AG08395 (cell line): Measurements from ENCODE around the gene ADPRH.
A peak's percentile ranks its signal among the peaks of the same experiment; 100 is the strongest.
"Not testable (repeated sequence)": the region's sequence is repeated elsewhere in the genome, so short reads cannot be mapped to it uniquely, and the experiment has no call there.

Experiments
- DNase-seq: peaks from one replicate; pipeline ENCODE4 v3.0.0; 2012; ENCODE audit warnings: mixed read lengths, low spot score

Gene ADPRH

DNA sequence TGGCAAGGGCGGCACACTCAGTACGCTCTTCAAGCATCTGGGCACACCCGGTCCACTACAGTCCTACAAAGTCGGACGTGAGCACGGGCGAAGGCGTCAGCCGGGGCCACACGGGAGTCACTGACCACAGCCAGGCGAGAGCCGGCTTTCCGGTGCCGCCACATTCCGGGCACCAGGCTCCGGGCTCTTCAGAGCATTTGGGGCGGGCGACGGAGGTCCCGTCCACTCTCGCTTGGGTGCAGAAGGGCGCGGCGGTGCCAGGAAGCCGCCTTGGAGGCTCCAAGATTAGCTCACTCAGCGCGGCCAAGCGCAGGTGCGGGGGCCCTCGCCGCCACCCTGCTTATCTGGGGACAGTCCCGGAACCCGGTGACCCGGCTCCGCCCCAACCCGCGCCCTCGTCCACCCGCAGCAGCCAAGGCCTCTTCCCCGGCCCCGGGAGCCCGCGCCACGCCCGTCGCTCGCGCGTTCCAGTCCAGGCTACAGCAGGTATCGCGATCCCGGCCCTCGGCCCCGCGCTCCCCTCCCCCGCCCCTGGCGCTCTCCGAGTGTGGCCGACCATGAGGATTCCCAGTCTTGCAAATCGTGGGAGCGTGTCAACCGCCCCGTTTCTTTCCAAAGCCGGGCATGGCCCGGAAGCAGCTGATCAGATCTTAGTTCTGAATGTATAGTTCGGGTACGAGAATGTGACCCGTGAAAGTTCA, at the start of gene ADPRH:
ADPRH (plus strand) TSS at position 127 of the 701 bp plus-strand sequence. CDS start 2,678 bp downstream, outside the sequence.
- peak; percentile 77 for DNase-seq

DNA sequence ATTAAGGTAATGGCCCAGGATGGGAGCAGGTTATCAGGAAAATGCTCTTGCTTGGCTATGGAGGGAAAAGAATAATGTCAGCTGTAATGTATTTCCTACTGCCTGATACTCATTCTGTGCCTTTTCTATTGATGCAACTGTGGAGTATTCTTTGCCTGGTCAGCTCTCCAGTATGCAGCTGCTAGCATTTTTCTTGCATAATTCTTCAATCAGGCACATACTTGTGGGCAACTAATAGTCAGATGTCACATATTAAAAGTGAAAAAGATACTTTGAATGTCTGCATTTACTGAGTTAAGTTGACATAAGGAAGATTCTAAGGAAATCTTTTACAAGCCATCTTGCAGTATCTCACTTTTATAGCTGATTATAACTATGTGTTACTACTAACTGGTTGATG, 49.4 kb upstream of the ADPRH start:
- peak; percentile 74 for DNase-seq

DNA sequence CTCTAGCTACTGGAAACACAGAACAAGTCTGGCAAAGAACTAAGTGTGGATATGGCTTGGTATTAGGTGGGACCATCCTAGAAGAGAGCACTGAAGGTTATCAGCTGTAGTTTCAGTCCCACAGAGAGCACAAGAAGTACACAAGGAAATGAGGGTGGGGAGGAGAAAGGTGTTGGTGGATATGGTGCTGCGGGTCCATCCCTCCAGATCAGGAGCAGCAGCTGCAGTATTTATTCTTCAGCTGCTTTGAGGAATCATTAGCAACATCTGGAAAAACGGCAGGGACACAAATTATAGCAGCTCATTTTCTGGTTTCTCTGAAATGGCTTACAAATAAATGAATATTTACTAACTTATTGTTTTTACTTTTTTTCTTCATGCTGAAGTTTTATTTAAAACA, 48.8 kb upstream of the ADPRH start:
- DNase-seq, result no peak

GRCh38 chr3:119531151-119531550, 48.1 kb upstream of the ADPRH start:
- no peak for DNase-seq

- no peak for DNase-seq
These were observed 45.0 kb upstream of the ADPRH start for GRCh38 chr3:119534296-119534695.

- DNase-seq, result no peak
These were observed 42.5 kb upstream of the ADPRH start for GRCh38 chr3:119536757-119537156.

DNA sequence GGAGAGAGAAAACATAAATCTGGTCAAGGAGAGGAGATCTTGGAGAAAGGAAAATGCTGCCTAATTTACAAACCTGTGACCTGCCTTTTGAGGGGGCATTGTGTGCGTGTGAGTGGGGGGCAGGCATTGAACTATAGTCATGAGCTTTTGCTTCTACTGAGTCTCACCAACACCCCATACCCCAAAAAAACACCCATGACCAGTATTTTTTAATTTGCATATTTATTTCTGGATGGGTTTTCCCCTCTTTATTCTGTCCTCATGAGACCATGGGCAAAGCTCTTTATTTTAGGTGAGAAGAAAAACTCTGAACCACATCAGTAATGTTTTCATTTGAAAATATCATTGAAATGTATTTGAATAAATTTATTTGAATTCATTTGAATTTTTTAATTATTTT, 40.5 kb upstream of the ADPRH start:
- no peak for DNase-seq

- DNase-seq, result no peak
These were observed 37.7 kb upstream of the ADPRH start for GRCh38 chr3:119541547-119541946.

DNA sequence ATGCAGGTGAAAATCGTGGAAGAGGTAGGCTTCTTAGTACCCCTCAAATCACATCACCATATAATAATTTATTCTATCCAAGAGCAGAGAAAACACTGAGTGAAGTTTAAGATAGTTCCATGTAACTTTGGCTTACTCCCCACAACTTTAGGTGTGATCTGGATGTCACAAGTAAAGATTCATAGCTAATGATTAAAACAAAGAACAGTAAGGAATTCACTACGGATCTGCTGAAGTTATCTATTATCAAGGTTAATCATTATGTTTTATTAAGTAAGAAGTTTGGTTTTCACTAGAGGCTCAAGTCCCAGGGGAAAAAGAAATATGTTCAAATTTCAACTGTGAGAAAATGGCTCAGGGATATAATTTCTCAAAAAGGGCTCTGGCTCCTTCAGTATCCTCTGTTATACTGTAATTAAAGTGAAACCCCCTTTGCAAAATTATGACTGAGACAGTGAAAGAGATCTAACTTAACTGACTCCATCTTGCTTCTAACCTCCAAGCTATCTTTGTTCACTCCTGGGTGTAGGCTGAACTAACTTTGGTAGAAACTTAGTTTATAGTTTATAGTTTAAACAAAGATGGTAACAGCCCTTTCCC, 37.0 kb upstream of the ADPRH start:
- DNase-seq, result no peak

- DNase-seq, result no peak
These were observed 36.1 kb upstream of the ADPRH start for GRCh38 chr3:119543147-119543546.

GRCh38 chr3:119547227-119547626, 32.1 kb upstream of the ADPRH start:
- no peak for DNase-seq

- no peak for DNase-seq
These were observed 31.0 kb upstream of the ADPRH start for GRCh38 chr3:119548341-119548740.

DNA sequence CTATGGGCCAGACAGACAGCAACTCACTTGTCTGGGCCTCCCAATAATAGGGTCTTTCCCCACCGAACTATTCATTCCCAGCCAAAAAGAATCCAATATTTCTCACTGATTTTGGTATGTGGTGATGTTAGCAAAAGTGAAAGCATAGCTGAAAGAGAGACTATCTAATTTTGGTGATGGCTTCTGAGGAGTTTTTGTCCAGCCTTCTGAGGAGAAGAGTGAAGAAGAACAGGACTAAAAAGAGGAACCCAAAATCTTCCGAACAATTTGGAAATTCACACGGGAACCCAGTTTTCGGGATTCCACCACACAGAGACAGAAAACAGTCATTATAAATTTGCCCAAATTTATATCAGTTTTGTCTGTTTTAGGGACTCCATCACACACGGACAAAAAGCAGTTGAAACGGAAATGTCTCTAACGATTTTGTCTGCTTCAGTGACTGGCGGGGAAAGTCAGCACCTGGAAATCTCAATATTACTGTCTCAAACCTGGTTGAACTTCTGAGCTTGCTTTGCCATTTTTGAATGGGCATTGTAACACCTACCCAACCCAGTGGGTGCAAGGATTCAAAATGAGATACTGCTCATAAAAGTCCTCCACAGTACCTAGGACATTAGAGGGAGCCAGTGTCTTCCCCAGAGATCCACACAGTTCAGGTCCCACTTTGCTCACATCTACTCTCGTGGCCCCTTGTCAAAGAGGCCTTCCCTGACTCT, 28.9 kb upstream of the ADPRH start:
- DNase-seq, result no peak

DNA sequence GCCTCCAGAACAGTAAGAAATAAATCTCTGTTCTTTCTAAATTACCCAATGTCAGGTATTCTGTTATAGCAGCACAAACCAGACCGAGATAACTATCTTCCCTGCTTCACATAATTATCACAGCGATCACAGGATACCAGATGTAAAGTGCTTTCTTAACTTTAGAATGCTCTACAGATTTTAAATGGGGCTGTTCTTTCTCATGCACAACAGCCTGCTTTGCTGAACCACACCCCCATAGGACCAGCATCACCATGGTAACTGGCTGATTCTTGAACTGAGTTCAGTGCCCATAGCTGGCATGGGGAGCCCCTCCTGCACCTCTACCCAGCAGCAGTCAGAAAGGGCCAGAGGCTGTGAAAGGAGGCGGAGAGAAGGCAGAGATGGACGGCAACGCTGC, 27.7 kb upstream of the ADPRH start:
- no peak for DNase-seq

GRCh38 chr3:119552928-119553327, 26.4 kb upstream of the ADPRH start:
- not testable (repeated sequence) for DNase-seq

DNA sequence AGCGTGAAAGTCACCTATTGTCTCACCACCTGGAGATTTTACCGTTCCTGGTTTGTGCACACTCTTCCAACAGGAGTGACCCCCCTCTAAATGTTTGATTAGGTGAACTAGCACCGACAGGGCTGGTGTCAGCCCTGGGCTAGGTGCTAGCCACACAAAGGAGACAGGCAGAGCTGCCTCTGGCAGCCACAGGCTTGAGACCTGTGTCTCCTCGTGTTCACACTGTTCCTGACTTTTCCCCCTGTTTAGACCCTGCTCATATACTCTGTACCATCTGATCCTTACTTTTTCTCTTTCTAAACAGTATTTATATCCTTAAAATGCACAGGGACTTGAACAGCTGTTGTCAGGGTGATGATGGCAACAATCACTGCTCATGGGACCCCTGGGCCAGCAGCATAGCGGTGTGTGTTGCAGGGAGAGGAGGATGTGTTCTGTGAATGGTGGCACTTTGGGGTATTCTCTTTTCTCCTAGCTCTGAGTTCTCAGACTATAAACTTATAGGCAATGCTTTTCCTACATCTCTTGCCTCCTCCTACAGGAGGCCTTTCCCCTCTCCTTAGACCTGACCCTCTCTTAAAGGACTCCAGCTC, 25.4 kb upstream of the ADPRH start:
- no peak for DNase-seq

- no peak for DNase-seq
These were observed 24.0 kb upstream of the ADPRH start for GRCh38 chr3:119555309-119555735.

DNA sequence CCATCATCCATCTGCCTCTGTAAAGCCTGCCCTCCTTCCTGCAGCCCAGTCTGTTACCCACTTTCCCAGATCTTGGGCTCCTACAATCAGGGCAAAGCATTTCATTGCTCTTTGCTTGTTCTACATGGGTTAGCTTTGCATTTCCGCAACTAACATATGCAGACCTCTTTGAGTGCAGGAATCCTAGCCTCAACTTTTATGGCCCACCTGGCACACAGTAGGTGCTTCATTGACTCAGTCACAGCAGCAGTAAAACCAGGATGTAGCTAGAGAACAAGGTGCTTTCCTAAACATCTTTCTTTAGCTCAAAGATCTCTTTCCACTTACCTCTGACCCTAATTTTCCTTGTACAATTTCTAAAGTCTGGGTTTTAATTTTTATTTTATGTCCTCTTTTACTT, 23.4 kb upstream of the ADPRH start:
- no peak for DNase-seq

GRCh38 chr3:119557192-119557876, 22.0 kb upstream of the ADPRH start:
- no peak for DNase-seq

- DNase-seq, result no peak
These were observed 21.4 kb upstream of the ADPRH start for GRCh38 chr3:119557877-119558269.

- DNase-seq, result no peak
These were observed 20.5 kb upstream of the ADPRH start for GRCh38 chr3:119558626-119559317.
